Measurements from ENCODE around the gene SPTB.

DNA sequence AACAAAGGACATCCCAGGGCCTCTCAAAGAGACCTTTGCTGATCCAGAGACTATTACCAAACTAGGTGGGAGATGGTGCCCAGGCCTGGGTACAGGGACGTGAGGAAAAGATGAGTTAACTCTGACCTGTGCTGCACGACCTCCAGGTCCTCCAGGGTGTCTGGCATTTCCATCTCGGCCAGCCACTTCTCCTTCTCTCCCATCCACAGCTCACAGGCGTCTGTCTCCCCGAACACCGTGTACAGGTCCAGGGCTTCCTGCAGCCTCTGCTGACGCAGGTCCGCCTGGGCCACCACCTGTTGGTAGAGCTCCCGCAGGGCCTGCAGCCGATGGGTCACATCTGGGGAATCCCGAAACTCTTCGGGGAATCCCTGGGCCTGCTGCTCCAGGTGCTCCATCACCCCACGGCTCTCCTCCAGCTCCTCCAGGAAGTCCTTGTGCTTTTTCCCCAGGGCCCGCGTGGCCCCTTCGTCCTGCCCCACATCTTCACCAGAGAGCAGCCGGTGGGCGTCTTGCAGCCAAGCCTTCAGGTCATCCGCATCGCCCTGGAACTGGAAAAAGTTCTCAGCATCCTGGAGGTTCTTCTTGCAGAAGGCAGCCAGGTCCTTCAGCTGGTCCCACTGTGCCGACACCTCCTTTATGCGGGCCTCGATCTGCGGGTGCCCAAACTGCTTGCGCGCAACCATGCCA lies 86.7 kb downstream of the SPTB start:
- TF ChIP-seq EZH2 (IDR thresholded peaks at IDR 0.05; ENCODE audit: low read length, unreplicated experiment) (no peak), EZH2phosphoT487 (IDR thresholded peaks at IDR 0.05; ENCODE audit: borderline replicate concordance, low read length) (no peak)
- TF ChIP-seq, protein P1, sequence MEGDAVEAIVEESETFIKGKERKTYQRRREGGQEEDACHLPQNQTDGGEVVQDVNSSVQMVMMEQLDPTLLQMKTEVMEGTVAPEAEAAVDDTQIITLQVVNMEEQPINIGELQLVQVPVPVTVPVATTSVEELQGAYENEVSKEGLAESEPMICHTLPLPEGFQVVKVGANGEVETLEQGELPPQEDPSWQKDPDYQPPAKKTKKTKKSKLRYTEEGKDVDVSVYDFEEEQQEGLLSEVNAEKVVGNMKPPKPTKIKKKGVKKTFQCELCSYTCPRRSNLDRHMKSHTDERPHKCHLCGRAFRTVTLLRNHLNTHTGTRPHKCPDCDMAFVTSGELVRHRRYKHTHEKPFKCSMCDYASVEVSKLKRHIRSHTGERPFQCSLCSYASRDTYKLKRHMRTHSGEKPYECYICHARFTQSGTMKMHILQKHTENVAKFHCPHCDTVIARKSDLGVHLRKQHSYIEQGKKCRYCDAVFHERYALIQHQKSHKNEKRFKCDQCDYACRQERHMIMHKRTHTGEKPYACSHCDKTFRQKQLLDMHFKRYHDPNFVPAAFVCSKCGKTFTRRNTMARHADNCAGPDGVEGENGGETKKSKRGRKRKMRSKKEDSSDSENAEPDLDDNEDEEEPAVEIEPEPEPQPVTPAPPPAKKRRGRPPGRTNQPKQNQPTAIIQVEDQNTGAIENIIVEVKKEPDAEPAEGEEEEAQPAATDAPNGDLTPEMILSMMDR (conservative IDR thresholded peaks at IDR 0.05; ENCODE audit: low read depth, low read length), result no peak

Measured in PC-3 (cell line).